Measurements from ENCODE around the gene RBM25.
"Not testable (repeated sequence)": the region's sequence is repeated elsewhere in the genome, so short reads cannot be mapped to it uniquely, and the experiment has no call there.

Gene RBM25

DNA sequence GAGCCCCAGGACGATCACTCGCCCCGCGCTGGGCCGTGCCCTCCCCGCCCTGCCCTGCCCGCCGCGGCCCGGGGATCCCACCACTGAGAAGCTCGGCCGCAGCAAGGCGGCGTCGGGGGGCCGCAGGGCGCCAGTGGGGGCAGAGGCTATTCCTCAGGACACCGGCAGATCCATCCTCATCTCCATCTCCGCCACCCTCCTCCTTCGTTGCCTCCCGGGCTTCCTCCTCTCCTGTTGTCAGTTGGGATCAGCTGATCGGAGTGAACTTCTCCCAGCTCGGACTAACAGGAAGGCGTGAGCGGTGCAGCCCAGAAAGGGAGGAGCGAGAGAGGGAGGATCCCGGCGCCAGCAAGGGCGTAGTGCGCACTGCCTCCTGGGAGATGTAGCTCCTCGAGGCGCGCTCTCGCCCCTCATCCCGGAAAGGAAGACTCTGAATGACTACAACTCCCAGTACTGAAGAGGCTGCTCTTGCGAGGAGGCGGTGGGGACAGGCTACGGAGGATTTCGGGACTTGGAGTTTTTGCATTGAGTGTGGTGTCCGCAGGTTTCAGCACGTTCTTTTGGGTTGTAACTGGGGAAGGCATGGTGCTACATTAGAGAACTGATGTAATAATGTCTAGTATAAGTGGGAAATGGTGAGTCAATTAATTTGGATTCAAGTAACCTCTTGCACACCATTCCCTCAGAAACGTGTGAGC is 31.3 kb upstream of the RBM25 start, which contains the start of gene ZFYVE1:
Gene ZFYVE1, minus strand, starts transcription at position 262 of the 698 bp plus-strand sequence. CDS start 2,598 bp downstream, outside the sequence.
- peak within 1 kb of the TSS; percentile 94 for H3K4me3 ChIP-seq (ENCODE audit: low read depth, low read length)
- TF ChIP-seq, protein P1, sequence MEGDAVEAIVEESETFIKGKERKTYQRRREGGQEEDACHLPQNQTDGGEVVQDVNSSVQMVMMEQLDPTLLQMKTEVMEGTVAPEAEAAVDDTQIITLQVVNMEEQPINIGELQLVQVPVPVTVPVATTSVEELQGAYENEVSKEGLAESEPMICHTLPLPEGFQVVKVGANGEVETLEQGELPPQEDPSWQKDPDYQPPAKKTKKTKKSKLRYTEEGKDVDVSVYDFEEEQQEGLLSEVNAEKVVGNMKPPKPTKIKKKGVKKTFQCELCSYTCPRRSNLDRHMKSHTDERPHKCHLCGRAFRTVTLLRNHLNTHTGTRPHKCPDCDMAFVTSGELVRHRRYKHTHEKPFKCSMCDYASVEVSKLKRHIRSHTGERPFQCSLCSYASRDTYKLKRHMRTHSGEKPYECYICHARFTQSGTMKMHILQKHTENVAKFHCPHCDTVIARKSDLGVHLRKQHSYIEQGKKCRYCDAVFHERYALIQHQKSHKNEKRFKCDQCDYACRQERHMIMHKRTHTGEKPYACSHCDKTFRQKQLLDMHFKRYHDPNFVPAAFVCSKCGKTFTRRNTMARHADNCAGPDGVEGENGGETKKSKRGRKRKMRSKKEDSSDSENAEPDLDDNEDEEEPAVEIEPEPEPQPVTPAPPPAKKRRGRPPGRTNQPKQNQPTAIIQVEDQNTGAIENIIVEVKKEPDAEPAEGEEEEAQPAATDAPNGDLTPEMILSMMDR (IDR thresholded peaks at IDR 0.05; ENCODE audit: borderline replicate concordance, insufficient read depth, low read depth, low read length) = no peak

DNA sequence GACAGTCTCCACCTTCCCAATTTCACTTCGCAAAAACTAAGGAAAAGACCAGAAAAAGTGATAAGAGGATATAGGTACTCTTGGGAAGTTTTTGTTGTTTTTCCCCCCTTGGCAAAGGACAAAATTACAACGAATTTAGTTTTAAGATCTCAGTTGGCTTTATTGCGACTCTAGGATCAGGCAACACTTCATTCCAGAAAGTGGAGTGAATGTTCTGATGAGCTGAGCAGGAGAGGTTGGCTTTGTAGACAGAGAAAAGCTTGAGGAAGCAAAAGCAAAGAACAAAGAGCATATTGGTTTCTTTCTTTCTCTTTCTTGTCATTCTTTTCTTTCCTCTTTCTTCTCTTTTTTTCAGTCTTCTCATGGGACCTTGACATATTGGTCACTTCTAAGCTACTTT is 30.8 kb upstream of the RBM25 start:
- H3K4me3 ChIP-seq (ENCODE audit: low read depth, low read length) = peak overlapping the region; percentile 30
- TF ChIP-seq, protein P1 (IDR thresholded peaks at IDR 0.05; ENCODE audit: borderline replicate concordance, insufficient read depth, low read depth, low read length) = no peak

DNA sequence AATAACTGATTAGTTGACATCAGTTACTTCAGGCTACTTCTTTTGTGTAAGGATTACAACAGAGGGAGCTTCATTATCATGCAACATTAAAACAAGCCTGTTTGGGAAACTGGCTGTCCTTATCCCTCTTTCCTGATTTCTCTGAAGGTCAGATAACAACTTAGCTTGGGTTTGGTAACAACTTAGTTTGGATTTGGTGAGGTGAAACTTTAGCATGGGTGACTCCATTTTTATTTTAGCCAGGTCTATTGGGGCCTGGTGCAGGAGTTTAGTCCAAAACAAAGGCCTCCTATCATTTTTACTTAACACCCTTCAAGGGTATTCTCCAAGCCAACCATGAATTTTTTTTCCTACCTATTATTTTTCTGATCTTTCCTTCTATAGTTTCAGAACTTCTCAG is 30.4 kb upstream of the RBM25 start:
- H3K4me3 ChIP-seq (ENCODE audit: low read depth, low read length) = no peak overlapping the region
- TF ChIP-seq, protein P1 (IDR thresholded peaks at IDR 0.05; ENCODE audit: borderline replicate concordance, insufficient read depth, low read depth, low read length) = no peak

DNA sequence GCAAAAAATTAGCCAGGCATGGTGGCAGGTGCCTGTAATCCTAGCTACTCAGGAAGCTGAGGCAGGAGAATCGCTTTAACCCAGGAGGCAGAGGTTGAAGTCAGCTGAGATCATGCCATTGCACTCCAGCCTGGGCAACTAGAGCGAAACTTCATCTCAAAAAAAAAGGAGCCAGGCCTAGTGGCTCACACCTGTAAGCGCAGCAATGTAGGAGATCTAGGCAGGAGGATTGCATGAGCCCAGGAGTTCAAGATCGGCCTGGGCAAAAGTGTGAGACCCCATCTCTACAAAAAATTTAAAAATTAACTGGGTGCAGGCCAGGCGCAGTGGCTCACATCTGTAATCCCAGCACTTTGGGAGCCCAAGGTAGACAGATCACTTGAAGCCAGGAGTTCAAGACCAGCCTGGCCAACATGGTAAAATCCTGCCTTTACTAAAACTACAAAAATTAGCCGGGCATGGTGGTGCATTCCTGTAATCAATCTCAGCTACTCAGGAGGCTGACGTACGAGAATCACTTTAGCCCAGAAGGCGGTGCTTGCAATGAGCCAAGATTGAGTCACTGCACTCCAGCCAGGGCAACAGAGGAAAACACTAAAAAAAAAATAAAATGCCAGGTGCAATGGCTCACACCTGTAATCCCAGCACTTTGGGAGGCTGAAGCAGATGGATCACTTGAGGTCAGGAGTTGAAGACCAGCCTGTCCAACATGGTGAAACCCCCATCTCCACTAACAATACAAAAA is 21.5 kb upstream of the RBM25 start:
- H3K4me3 ChIP-seq (ENCODE audit: low read depth, low read length) = not testable (repeated sequence)

DNA sequence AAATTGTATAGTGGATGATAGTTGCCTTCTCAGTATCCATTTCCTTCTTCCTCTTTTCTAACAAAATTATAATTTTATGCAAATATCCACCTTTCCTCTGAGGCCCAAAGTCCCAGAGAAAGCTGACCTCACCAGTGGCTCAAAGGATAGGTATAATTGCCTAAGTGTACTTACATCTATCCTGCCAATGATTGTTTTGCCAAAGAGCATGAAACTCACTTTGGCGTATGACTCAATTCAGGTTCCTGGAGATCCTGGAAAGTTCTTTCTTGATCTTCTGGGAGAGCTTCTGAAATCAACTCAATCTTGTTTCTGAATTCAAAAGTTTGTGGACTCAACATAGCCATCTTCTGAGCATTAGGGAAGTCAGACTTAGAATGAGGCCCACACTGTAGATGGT is 10.5 kb upstream of the RBM25 start:
- TF ChIP-seq, protein P1 (IDR thresholded peaks at IDR 0.05; ENCODE audit: borderline replicate concordance, insufficient read depth, low read depth, low read length) = no peak

DNA sequence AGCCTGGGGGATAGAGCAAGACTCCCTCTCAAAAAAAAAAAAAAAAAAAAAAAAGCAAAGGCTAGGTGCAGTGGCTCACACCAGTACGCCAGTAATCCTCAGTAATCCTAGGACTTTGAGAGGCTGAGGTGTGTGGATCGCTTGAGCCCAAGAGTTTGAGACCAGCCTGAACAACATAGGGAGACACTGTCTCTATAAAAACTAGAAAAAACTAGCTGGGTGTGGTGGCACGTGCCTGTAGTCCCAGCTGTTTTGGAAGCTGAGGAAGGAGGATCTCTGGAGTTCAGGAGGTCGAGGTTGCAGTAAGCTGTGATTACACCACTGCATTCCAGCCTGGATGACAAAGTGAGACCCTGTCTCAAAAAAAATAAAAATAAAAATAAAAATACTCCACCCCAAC is 8.9 kb upstream of the RBM25 start:
- no peak overlapping the region for H3K4me3 ChIP-seq (ENCODE audit: low read depth, low read length)
- TF ChIP-seq, protein P1 (IDR thresholded peaks at IDR 0.05; ENCODE audit: borderline replicate concordance, insufficient read depth, low read depth, low read length) = no peak

More for the DNA sequence above, 10.5 kb upstream of the RBM25 start:
- no peak overlapping the region for H3K4me3 ChIP-seq (ENCODE audit: low read depth, low read length)

DNA sequence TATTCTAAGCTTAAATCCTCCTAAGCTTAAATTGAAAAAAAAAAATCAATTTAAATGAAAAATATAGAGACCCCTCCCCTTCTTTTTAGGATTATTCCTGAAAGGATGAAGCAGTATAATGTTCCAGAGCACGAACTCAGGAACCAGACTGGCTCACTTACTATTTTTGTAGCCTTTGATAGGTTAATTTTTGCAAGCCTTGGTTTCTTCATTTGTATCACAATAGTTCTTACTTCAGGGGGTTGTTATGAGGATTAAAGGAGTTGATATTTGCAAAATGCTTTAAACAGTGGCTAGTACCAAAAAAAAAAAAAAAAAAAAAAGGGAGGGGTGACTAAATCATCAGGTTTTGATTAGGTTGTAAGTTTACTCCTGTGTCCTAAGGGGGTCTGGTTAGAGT is 3.1 kb upstream of the RBM25 start:
- no peak overlapping the region for H3K4me3 ChIP-seq (ENCODE audit: low read depth, low read length)
- TF ChIP-seq, protein P1 (IDR thresholded peaks at IDR 0.05; ENCODE audit: borderline replicate concordance, insufficient read depth, low read depth, low read length) = no peak
